Measurements from ENCODE around the gene AOC2.
"Not testable (repeated sequence)": the region's sequence is repeated elsewhere in the genome, so short reads cannot be mapped to it uniquely, and the experiment has no call there.

AOC2 gene

GRCh38 chr17:42853968-42854790, 9.8 kb downstream of the AOC2 start:
- no peak for DNase-seq (ENCODE audit: low read depth)

GRCh38 chr17:42855048-42855596, 10.7 kb downstream of the AOC2 start:
- DNase-seq (ENCODE audit: low read depth), result no peak

GRCh38 chr17:42856093-42856492, 11.7 kb downstream of the AOC2 start:
- not testable (repeated sequence) for DNase-seq (ENCODE audit: low read depth)

- DNase-seq (ENCODE audit: low read depth), result not testable (repeated sequence)
Observed at GRCh38 chr17:42856516-42856915, 12.1 kb downstream of the AOC2 start.

GRCh38 chr17:42857389-42857788, 13.0 kb downstream of the AOC2 start:
- DNase-seq (ENCODE audit: low read depth), result no peak

GRCh38 chr17:42865638-42866094, 21.3 kb downstream of the AOC2 start:
- no peak for DNase-seq (ENCODE audit: low read depth)

GRCh38 chr17:42866216-42866615, 21.8 kb downstream of the AOC2 start:
- DNase-seq (ENCODE audit: low read depth), result no peak

- no peak for DNase-seq (ENCODE audit: low read depth)
Observed at GRCh38 chr17:42866631-42867575, 22.5 kb downstream of the AOC2 start.

GRCh38 chr17:42867694-42868261, 23.4 kb downstream of the AOC2 start:
- DNase-seq (ENCODE audit: low read depth), result not testable (repeated sequence)

GRCh38 chr17:42868338-42868737, 24.0 kb downstream of the AOC2 start:
- no peak for DNase-seq (ENCODE audit: low read depth)

- no peak for DNase-seq (ENCODE audit: low read depth)
Observed at GRCh38 chr17:42871647-42872046, 27.3 kb downstream of the AOC2 start.

- no peak for DNase-seq (ENCODE audit: low read depth)
Observed at GRCh38 chr17:42872251-42872965, 28.0 kb downstream of the AOC2 start.

- DNase-seq (ENCODE audit: low read depth), result no peak
Observed at GRCh38 chr17:42873315-42873714, 28.9 kb downstream of the AOC2 start.

- not testable (repeated sequence) for DNase-seq (ENCODE audit: low read depth)
Observed at GRCh38 chr17:42873932-42874695, 29.7 kb downstream of the AOC2 start.

- no peak for DNase-seq (ENCODE audit: low read depth)
Observed at GRCh38 chr17:42877037-42877436, 32.7 kb downstream of the AOC2 start.

- DNase-seq (ENCODE audit: low read depth), result no peak
Observed at GRCh38 chr17:42878123-42878880, 33.9 kb downstream of the AOC2 start.

- DNase-seq (ENCODE audit: low read depth), result no peak
Observed at GRCh38 chr17:42878924-42879595, 34.7 kb downstream of the AOC2 start.

- DNase-seq (ENCODE audit: low read depth), result no peak
Observed at GRCh38 chr17:42879596-42879985, 35.2 kb downstream of the AOC2 start.

GRCh38 chr17:42880776-42881310, 36.5 kb downstream of the AOC2 start:
- DNase-seq (ENCODE audit: low read depth), result no peak

Data from stimulated activated CD8-positive, alpha-beta memory T cell treated with anti-CD3 and anti-CD28 coated beads, Interleukin-15, amount 100 ng/mL, for 24 hours (primary cell).